ENCODE measurements around the gene TOX3. TPM values are rescaled to one million over a fixed set of nuclear protein-coding genes. Genes with fewer than 3 reads are reported as not detected.

The TOX3 gene
- total RNA-seq, 1 donor from 2014 or later: 5.3 TPM

DNA sequence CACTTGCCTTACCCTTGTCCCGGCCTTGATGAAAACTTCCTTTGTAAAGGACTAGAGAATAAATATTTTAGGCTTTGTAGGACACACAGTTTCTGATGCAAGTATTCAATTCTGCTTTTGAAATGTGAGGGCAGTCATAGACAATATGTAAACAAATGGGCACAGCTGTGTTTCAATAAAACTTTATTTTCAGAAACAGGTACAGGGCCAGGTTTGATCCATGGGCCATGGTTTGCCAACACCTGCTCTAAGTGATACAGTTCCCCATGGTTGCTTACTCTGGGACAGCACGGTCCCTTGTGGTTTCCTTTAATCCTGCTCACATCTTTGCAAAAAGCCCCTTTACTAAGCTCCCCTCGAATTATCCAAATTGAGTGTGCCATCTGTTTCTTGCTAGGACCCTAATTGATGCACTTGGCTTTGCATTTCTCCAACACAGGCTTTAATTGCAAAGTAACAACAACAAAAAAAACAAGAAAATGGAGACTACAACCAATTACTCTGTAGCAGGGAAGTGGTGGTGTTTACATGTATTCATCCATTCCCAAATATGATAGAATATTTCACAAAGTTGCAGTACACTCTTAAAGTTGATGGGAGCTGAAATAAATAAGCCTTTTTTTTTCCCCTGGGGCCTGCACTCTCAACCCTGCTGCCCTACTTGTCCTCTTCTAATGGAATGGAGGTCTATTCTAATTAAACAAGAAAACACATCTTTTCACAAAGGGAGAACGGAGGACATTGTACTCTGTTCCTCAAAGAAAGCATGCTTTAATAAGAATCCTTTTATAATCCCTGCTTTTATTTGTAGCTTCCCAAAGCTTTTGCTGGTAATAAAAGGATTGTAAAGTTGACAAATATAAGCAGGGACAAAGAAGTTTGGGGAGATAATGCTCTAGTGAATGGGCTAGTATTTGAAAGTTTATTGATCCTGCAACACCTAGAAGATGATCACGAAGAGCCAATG lies 37.7 kb upstream of the TOX3 start:
- Mint-ChIP-seq H3K27ac (no peak overlapping the region), H3K4me3 (no peak overlapping the region), H3K9me3 (no peaks in the 10 kb centered on the region), H3K36me3 (no peaks in the 10 kb centered on the region), H3K4me1 (no peaks in the 10 kb centered on the region), H3K27me3 (ENCODE audit: low read depth) (peaks cover 59% of the 10 kb centered on the region)
- TF ChIP-seq, protein P1, sequence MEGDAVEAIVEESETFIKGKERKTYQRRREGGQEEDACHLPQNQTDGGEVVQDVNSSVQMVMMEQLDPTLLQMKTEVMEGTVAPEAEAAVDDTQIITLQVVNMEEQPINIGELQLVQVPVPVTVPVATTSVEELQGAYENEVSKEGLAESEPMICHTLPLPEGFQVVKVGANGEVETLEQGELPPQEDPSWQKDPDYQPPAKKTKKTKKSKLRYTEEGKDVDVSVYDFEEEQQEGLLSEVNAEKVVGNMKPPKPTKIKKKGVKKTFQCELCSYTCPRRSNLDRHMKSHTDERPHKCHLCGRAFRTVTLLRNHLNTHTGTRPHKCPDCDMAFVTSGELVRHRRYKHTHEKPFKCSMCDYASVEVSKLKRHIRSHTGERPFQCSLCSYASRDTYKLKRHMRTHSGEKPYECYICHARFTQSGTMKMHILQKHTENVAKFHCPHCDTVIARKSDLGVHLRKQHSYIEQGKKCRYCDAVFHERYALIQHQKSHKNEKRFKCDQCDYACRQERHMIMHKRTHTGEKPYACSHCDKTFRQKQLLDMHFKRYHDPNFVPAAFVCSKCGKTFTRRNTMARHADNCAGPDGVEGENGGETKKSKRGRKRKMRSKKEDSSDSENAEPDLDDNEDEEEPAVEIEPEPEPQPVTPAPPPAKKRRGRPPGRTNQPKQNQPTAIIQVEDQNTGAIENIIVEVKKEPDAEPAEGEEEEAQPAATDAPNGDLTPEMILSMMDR (IDR thresholded peaks at IDR 0.05; ENCODE audit: unreplicated experiment): no peak
- DNase-seq (ENCODE audit: low spot score in 2 of 2, unreplicated experiment in 2 of 2): no peak

DNA sequence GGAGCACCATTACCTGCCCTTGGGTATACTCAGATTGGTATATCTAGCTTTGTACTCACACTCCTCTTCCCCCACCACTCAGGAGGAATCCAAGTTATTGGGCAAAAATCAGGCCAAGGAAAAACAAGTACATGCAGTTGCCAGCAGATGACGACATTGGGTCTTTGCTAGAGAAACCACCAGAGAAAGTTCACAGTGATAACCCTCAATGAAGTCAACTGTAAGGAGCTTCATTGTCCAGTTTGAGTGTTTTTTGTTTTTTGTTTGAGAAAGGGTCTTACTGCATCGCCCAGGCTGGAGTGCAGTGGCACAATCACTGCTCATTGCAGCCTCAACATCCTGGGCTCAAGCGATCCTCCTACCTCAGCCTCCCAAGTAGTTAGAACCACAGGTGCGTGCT lies 34.6 kb upstream of the TOX3 start:
- Mint-ChIP-seq H3K36me3 (no peaks in the 10 kb centered on the region), H3K27me3 (ENCODE audit: low read depth) (peaks cover 58% of the 10 kb centered on the region), H3K4me3 (no peak overlapping the region), H3K4me1 (no peaks in the 10 kb centered on the region), H3K27ac (no peak overlapping the region), H3K9me3 (no peaks in the 10 kb centered on the region)
- TF ChIP-seq, protein P1 (IDR thresholded peaks at IDR 0.05; ENCODE audit: unreplicated experiment): no peak
- DNase-seq (ENCODE audit: low spot score in 2 of 2, unreplicated experiment in 2 of 2): no peak

DNA sequence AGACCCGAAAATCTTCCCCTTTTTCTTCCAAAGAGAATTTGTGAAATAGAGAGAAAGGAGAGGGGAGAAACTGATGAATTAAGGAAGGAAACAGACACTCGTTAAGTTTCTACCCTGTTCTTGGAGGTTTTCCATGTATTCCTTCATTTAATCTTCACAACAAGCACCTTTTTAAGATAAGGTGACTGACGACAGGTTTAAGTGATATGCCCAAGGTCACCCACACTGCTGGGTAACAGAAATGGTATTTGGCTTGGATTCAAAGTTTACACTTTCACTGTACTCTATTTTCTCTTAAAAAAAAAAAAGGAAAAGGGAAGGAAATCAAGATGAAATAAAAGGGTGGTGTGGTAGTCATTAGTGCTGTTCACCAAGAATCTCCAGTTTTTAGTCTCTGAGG lies 33.5 kb upstream of the TOX3 start:
- Mint-ChIP-seq H3K9me3 (no peaks in the 10 kb centered on the region), H3K4me3 (no peak overlapping the region), H3K36me3 (no peaks in the 10 kb centered on the region), H3K4me1 (no peaks in the 10 kb centered on the region), H3K27ac (no peak overlapping the region), H3K27me3 (ENCODE audit: low read depth) (peaks cover 59% of the 10 kb centered on the region)
- TF ChIP-seq, protein P1 (IDR thresholded peaks at IDR 0.05; ENCODE audit: unreplicated experiment): no peak
- no peak for DNase-seq (ENCODE audit: low spot score in 2 of 2, unreplicated experiment in 2 of 2)

DNA sequence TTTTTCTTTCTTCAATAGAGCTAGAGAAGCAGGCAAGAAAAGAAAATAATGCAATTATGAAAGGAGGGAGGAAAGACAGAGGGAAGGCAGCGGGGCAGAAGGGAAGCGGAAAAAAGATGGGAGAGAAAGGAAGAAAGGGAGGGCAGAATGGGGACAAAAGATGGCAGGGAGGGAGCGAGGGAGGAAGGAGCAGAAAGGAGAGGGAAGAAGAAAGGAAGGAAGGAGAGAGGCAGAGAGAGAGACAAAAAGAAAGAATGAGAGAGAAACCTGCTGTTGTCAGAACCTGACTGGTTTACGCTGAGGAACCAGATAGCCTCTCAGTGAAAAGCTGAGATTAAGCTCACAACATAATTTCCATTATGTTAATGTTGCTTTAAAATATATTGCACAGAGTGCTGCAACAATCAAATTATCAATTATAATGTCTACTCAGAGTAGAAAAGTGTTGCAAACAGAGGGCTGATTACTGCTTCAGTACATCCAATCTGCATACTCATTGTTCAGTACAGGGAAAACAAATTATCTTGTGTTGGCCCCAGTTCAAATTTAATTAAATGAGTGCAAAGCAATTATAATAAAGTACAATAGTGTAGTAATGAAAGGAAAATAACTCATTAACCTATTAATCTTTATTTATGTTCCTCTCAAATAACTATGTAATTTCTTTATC lies 32.0 kb upstream of the TOX3 start:
- Mint-ChIP-seq H3K36me3 (no peaks in the 10 kb centered on the region), H3K9me3 (no peaks in the 10 kb centered on the region), H3K27ac (no peak overlapping the region), H3K27me3 (ENCODE audit: low read depth) (peaks cover 61% of the 10 kb centered on the region), H3K4me1 (no peaks in the 10 kb centered on the region), H3K4me3 (no peak overlapping the region)
- TF ChIP-seq, protein P1 (IDR thresholded peaks at IDR 0.05; ENCODE audit: unreplicated experiment): no peak
- DNase-seq (ENCODE audit: low spot score in 2 of 2, unreplicated experiment in 2 of 2): no peak

DNA sequence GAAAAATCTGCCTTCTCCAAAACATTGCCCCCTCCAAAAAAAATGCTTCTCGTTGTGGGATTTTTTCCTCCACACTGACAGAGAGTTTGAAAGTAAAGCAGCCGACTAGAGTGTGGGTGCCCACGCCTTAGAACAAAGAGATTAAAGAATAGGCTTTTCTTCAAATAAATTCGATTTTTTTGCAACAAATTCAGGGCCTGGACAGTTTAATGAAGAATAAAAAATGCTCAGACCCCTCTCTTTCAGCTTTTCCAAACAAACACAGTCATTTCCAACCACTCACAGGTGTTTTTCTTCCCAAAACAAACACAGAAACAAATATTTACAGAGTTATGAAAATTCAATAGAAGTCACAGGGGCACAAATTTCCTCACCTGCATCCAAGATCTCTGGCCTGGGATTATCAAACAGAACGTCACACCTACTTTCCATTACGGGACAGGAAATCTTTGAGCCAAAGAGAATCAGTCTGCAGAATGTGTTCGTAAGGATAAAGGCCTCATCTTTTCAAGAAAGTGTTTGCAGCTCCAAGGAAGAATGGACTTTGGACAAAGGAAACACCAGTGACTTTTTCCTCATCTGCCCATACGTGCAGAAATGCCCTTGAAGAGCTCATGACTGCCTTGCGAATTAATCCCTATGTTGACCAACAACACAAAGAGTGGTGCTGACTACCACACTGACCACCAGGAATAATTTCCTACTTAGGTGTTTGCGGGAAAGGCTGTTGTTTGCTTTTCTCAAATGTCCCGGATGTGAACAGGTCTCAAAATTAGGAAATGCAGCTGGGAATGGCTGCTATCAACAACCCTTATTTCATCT lies 31.3 kb upstream of the TOX3 start:
- no peak for DNase-seq (ENCODE audit: low spot score in 2 of 2, unreplicated experiment in 2 of 2)
- Mint-ChIP-seq H3K4me3 (no peak overlapping the region), H3K9me3 (no peaks in the 10 kb centered on the region), H3K4me1 (no peaks in the 10 kb centered on the region), H3K27me3 (ENCODE audit: low read depth) (peaks cover 61% of the 10 kb centered on the region), H3K36me3 (no peaks in the 10 kb centered on the region), H3K27ac (no peak overlapping the region)
- TF ChIP-seq, protein P1 (IDR thresholded peaks at IDR 0.05; ENCODE audit: unreplicated experiment): no peak
